ENCODE data around the gene AGR3.

AGR3 gene

DNA sequence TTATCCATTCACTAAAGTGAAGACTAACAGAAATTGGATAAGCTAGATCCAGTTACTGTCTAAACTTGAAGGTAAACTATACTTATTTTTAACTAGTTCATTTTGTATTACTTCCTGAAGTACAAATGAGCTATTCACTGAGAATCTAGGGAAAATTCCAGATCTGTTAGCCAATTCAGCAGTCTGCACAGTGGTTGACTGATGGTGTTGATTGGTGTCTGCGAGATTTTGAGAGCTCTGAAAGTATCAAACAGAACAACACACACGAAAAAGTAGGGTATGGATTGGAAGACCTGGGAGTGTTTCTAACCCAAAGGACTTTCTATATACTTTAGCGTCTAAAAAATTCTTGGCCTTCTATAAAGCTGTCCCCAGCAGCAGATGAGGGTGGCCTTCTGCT lies 43.4 kb downstream of the AGR3 start:
- no peak overlapping the region for H2AFZ ChIP-seq (ENCODE audit: low read length, unreplicated experiment)
- H3K4me1 ChIP-seq (ENCODE audit: control insufficient read depth, insufficient read depth, low read length, unreplicated experiment): no peaks in the 10 kb centered on the region
- no peak overlapping the region for H3K4me3 ChIP-seq (ENCODE audit: low read depth, low read length)
- H3K79me2 ChIP-seq (ENCODE audit: control insufficient read depth, insufficient read depth, low read length, unreplicated experiment): no peaks in the 10 kb centered on the region
- no peaks in the 10 kb centered on the region for H3K27me3 ChIP-seq (ENCODE audit: insufficient read depth, low read length)
- no peak overlapping the region for H3K27ac ChIP-seq (ENCODE audit: low read depth, low read length)
- no peaks in the 10 kb centered on the region for H3K36me3 ChIP-seq (ENCODE audit: insufficient read depth, low read length)

DNA sequence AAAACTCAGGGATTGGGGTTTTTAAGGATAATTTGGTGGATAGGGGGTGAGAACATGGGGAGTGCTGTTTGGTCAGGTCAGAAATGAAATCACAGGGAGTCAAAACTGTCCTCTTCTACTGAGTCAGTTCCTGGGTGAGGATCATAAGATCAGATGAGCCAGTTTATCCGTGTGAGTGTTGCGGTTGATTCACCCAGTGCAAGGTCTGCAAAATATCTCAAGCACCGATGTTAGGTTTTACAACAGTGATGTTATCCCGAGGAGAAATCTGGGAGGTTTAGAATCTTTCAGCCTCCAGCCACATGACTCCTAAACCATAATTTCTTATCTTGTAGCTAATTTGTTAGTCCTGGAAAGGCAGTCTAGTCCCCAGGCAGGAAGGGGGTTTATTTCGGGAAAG lies 45.3 kb downstream of the AGR3 start:
- no peaks in the 10 kb centered on the region for H3K36me3 ChIP-seq (ENCODE audit: insufficient read depth, low read length)
- no peaks in the 10 kb centered on the region for H3K79me2 ChIP-seq (ENCODE audit: control insufficient read depth, insufficient read depth, low read length, unreplicated experiment)
- no peaks in the 10 kb centered on the region for H3K4me1 ChIP-seq (ENCODE audit: control insufficient read depth, insufficient read depth, low read length, unreplicated experiment)
- H2AFZ ChIP-seq (ENCODE audit: low read length, unreplicated experiment): no peak overlapping the region
- H3K4me3 ChIP-seq (ENCODE audit: low read depth, low read length): no peak overlapping the region
- no peaks in the 10 kb centered on the region for H3K27me3 ChIP-seq (ENCODE audit: insufficient read depth, low read length)
- H3K27ac ChIP-seq (ENCODE audit: low read depth, low read length): no peak overlapping the region

DNA sequence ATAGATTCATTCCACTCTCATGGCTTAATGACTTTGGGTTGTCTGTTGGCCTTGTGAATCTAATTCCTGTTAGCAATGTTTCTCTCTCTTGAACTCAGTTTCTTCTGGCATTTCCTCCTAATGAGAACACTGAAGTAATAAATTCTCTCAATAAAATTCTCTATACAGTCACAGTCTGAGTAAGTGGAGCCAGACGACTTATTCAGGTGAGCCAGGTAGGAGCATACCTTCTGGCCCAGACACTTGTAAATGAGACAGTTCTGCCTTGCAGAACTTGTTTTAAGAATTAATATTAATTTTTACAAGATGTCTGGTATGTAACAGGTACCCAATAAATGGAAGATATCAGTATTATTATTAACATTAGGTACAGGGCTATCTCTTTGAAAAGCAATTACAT lies 48.4 kb downstream of the AGR3 start:
- Histone ChIP-seq H2AFZ (ENCODE audit: low read length, unreplicated experiment) (no peak overlapping the region), H3K27ac (ENCODE audit: low read depth, low read length) (no peak overlapping the region), H3K4me3 (ENCODE audit: low read depth, low read length) (no peak overlapping the region), H3K27me3 (ENCODE audit: insufficient read depth, low read length) (no peaks in the 10 kb centered on the region), H3K79me2 (ENCODE audit: control insufficient read depth, insufficient read depth, low read length, unreplicated experiment) (no peaks in the 10 kb centered on the region), H3K4me1 (ENCODE audit: control insufficient read depth, insufficient read depth, low read length, unreplicated experiment) (no peaks in the 10 kb centered on the region), H3K36me3 (ENCODE audit: insufficient read depth, low read length) (no peaks in the 10 kb centered on the region)

DNA sequence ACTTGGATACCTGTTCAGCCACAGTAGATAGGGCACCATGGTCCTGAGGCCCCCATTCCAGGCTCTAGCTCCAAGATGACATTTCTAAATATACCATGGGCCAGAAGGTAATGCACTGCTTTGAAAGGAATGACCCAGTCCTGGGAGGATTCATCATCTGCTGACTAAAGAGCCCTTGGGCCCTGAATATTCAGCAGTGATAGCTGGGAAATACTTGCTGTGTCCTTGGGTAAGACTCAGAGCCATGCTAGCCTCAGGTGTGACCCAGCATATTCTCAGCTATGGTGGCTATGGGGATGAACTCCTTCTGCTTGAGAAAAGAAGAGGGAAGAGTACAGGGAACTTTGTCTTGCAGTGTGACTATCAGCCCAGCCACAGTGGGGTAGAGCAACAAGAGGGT lies 55.7 kb downstream of the AGR3 start:
- H3K79me2 ChIP-seq (ENCODE audit: control insufficient read depth, insufficient read depth, low read length, unreplicated experiment): no peaks in the 10 kb centered on the region
- no peak overlapping the region for H2AFZ ChIP-seq (ENCODE audit: low read length, unreplicated experiment)
- no peak overlapping the region for H3K4me3 ChIP-seq (ENCODE audit: low read depth, low read length)
- no peaks in the 10 kb centered on the region for H3K36me3 ChIP-seq (ENCODE audit: insufficient read depth, low read length)
- H3K4me1 ChIP-seq (ENCODE audit: control insufficient read depth, insufficient read depth, low read length, unreplicated experiment): no peaks in the 10 kb centered on the region
- H3K27ac ChIP-seq (ENCODE audit: low read depth, low read length): no peak overlapping the region
- no peaks in the 10 kb centered on the region for H3K27me3 ChIP-seq (ENCODE audit: insufficient read depth, low read length)

DNA sequence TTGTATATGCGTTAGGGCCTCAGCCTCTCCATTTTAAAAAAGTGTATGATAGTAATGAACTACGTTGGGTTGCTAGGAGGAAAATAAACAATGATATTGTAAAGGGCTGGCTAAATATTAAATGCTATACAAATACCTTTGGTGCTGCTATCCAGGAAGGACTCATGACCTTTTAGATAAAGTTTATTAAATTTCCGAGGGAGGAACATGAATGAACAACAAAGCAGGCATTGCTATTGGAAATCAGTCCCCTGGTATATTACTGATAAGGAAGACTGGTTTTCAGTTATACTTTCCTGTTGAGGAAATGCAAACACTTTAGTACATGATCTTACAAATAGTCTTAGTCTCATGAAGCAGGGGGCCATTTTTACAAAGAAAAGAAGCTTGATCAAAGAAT lies 59.8 kb downstream of the AGR3 start:
- no peaks in the 10 kb centered on the region for H3K4me1 ChIP-seq (ENCODE audit: control insufficient read depth, insufficient read depth, low read length, unreplicated experiment)
- no peak overlapping the region for H3K27ac ChIP-seq (ENCODE audit: low read depth, low read length)
- H3K4me3 ChIP-seq (ENCODE audit: low read depth, low read length): no peak overlapping the region
- H3K27me3 ChIP-seq (ENCODE audit: insufficient read depth, low read length): no peaks in the 10 kb centered on the region
- no peaks in the 10 kb centered on the region for H3K36me3 ChIP-seq (ENCODE audit: insufficient read depth, low read length)
- no peaks in the 10 kb centered on the region for H3K79me2 ChIP-seq (ENCODE audit: control insufficient read depth, insufficient read depth, low read length, unreplicated experiment)
- H2AFZ ChIP-seq (ENCODE audit: low read length, unreplicated experiment): no peak overlapping the region

DNA sequence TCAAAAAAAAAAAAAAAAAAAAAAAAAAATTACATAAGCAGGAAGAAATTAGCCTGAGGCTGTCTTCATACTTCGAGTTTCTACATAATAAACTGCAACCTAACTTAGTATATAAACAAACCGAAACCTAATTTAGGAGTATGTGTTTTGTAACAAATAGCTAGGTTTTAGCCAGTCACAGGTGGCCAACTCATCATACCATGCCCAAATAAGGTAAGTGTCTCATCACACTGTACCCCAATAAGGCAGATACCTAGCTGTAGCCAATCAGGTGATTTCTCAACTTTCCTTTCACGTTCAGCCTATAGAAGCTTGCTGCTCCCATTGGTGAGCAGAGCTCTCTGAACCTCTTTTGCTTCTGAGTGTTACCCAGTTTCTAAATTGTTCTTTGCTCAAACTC lies 63.1 kb downstream of the AGR3 start:
- no peak overlapping the region for H2AFZ ChIP-seq (ENCODE audit: low read length, unreplicated experiment)
- H3K27ac ChIP-seq (ENCODE audit: low read depth, low read length): no peak overlapping the region
- H3K4me3 ChIP-seq (ENCODE audit: low read depth, low read length): no peak overlapping the region
- no peaks in the 10 kb centered on the region for H3K79me2 ChIP-seq (ENCODE audit: control insufficient read depth, insufficient read depth, low read length, unreplicated experiment)
- H3K4me1 ChIP-seq (ENCODE audit: control insufficient read depth, insufficient read depth, low read length, unreplicated experiment): no peaks in the 10 kb centered on the region
- no peaks in the 10 kb centered on the region for H3K36me3 ChIP-seq (ENCODE audit: insufficient read depth, low read length)
- H3K27me3 ChIP-seq (ENCODE audit: insufficient read depth, low read length): no peaks in the 10 kb centered on the region

DNA sequence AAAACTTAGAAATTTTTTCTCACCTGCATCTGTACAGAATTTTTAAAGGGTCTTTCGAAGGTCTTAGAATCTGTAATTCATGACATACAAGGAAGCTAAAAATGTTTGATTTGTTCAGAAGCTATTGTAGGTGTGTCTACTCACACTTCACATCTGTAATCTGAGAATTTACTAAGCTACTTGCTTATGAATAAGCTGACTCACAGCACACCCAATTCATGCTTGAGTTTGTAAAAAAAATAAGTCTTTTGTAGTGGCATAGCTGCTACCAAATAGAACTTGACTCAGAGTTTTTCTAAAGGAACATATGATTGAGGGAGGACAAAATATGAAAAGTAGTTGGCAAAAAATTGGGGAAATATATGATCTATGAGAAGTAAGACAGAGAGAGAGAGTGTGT lies 64.2 kb downstream of the AGR3 start:
- Histone ChIP-seq H3K79me2 (ENCODE audit: control insufficient read depth, insufficient read depth, low read length, unreplicated experiment) (no peaks in the 10 kb centered on the region), H2AFZ (ENCODE audit: low read length, unreplicated experiment) (no peak overlapping the region), H3K27me3 (ENCODE audit: insufficient read depth, low read length) (no peaks in the 10 kb centered on the region), H3K27ac (ENCODE audit: low read depth, low read length) (no peak overlapping the region), H3K4me1 (ENCODE audit: control insufficient read depth, insufficient read depth, low read length, unreplicated experiment) (no peaks in the 10 kb centered on the region), H3K4me3 (ENCODE audit: low read depth, low read length) (no peak overlapping the region), H3K36me3 (ENCODE audit: insufficient read depth, low read length) (no peaks in the 10 kb centered on the region)

DNA sequence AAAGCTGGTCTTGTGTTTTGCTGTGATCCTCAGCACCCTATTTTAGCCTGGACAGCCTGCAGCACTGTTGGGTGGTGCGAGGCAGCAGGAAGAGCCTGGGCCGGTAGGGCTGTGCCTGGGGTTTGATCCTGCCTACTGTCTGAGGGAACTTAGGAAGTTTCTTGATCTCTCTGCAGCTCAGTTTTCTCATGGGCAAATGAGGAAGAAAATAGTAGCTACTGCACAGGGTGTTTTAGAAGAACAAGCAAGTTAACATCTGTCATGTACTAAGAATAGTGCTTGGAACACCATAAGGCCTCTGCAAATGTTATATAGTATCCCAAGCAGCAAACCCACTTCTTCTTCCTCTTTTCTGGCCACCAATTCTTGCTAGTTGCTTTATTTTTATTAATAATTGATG lies 65.0 kb downstream of the AGR3 start:
- H3K27ac ChIP-seq (ENCODE audit: low read depth, low read length): no peak overlapping the region
- no peaks in the 10 kb centered on the region for H3K36me3 ChIP-seq (ENCODE audit: insufficient read depth, low read length)
- peaks cover 6% of the 10 kb centered on the region for H3K4me1 ChIP-seq (ENCODE audit: control insufficient read depth, insufficient read depth, low read length, unreplicated experiment)
- peak overlapping the region; percentile 3 for H2AFZ ChIP-seq (ENCODE audit: low read length, unreplicated experiment)
- H3K4me3 ChIP-seq (ENCODE audit: low read depth, low read length): no peak overlapping the region
- H3K27me3 ChIP-seq (ENCODE audit: insufficient read depth, low read length): no peaks in the 10 kb centered on the region
- no peaks in the 10 kb centered on the region for H3K79me2 ChIP-seq (ENCODE audit: control insufficient read depth, insufficient read depth, low read length, unreplicated experiment)

DNA sequence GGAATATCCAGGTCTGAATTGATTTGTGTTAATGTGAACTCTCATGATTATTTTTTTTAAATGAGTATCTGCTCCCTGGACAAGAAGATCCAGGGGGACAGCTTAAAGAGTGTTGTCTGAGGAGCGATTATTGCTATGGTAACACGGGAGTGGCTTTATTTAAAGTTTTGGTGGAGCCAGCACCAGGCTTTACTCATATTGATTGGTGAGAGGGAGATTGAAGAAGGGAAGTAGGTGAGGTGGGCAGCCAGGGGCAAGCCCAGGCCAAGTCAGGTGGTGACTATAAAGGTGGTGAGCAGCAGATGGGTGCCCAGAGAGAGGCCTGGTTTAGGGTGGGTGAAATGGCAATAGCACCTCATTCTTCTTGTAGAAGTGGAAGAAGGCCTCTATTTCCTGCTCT lies 66.8 kb downstream of the AGR3 start:
- no peaks in the 10 kb centered on the region for H3K79me2 ChIP-seq (ENCODE audit: control insufficient read depth, insufficient read depth, low read length, unreplicated experiment)
- H3K27ac ChIP-seq (ENCODE audit: low read depth, low read length): no peak overlapping the region
- no peaks in the 10 kb centered on the region for H3K36me3 ChIP-seq (ENCODE audit: insufficient read depth, low read length)
- no peaks in the 10 kb centered on the region for H3K27me3 ChIP-seq (ENCODE audit: insufficient read depth, low read length)
- H2AFZ ChIP-seq (ENCODE audit: low read length, unreplicated experiment): no peak overlapping the region
- no peak overlapping the region for H3K4me3 ChIP-seq (ENCODE audit: low read depth, low read length)
- H3K4me1 ChIP-seq (ENCODE audit: control insufficient read depth, insufficient read depth, low read length, unreplicated experiment): peaks cover 12% of the 10 kb centered on the region

DNA sequence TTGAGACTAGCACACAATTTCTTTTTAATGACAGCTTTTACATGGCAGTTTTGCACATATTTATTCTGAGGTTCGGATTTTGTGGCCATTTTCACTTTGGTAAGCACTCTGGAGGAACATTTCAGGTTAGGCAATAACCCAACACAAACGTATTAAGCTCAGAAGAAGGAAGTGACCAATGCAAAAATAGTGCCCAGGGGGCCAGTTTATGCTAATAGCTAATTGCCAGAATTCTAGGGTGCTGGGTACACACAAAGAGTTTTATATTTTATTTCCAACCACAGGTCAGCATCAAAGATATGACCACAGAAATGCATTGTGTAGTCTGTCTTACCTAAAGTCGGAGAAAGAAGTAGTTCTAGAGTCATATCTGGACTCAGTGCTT lies 68.6 kb downstream of the AGR3 start:
- H3K27ac ChIP-seq (ENCODE audit: low read depth, low read length): peak overlapping the region; percentile 57
- no peaks in the 10 kb centered on the region for H3K79me2 ChIP-seq (ENCODE audit: control insufficient read depth, insufficient read depth, low read length, unreplicated experiment)
- no peaks in the 10 kb centered on the region for H3K36me3 ChIP-seq (ENCODE audit: insufficient read depth, low read length)
- H3K27me3 ChIP-seq (ENCODE audit: insufficient read depth, low read length): no peaks in the 10 kb centered on the region
- H2AFZ ChIP-seq (ENCODE audit: low read length, unreplicated experiment): no peak overlapping the region
- H3K4me1 ChIP-seq (ENCODE audit: control insufficient read depth, insufficient read depth, low read length, unreplicated experiment): peaks cover 12% of the 10 kb centered on the region
- H3K4me3 ChIP-seq (ENCODE audit: low read depth, low read length): no peak overlapping the region

DNA sequence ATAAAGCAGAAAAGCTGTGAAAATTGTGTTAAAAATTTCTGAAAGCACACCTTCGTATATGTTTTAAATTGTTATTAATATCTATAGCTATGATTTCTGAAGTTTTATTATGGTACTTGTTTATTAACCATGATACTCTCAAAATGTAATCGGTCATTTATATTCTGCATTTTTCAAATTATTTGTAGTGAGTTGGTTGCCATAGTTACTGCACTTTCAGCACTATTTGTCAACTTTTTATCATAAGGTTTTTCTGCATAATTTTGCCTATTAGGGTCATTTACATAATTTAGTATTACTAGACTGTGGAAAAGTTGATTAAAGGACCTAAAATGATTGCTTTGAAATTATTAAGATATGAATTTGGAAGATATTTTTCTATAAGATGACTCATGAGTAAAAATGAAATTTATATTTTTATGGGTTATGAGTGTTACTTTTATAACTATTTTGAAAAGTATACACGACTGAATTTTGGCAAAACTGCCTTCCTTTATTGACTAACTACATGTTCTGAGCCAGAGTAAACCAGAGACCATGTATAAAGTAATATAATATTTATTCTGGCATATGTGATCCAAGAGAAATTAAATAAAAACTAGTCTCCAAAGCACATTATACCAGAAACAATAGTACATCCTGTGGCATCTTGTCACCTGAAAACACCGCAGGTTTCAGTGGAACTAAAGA lies 69.1 kb downstream of the AGR3 start:
- Histone ChIP-seq H3K27ac (ENCODE audit: low read depth, low read length) (peak overlapping the region; percentile 57), H3K4me1 (ENCODE audit: control insufficient read depth, insufficient read depth, low read length, unreplicated experiment) (peaks cover 12% of the 10 kb centered on the region), H3K79me2 (ENCODE audit: control insufficient read depth, insufficient read depth, low read length, unreplicated experiment) (no peaks in the 10 kb centered on the region)

More for the DNA sequence above, 69.1 kb downstream of the AGR3 start:
- Histone ChIP-seq H3K27me3 (ENCODE audit: insufficient read depth, low read length) (no peaks in the 10 kb centered on the region), H3K4me3 (ENCODE audit: low read depth, low read length) (no peak overlapping the region), H2AFZ (ENCODE audit: low read length, unreplicated experiment) (no peak overlapping the region), H3K36me3 (ENCODE audit: insufficient read depth, low read length) (no peaks in the 10 kb centered on the region)

Data from ACC112 (cell line).